SHP77 (cell line): ENCODE results near the gene UGT1A9.

Experiments used
- DNase-seq, 2 experiments: peaks; one replicate each; lab custom pipeline; 2025; lab: John Stamatoyannopoulos, UW

UGT1A9 gene

GRCh38 chr2:233758849-233759248, 87.2 kb downstream of the UGT1A9 start:
- no peak for DNase-seq

DNA sequence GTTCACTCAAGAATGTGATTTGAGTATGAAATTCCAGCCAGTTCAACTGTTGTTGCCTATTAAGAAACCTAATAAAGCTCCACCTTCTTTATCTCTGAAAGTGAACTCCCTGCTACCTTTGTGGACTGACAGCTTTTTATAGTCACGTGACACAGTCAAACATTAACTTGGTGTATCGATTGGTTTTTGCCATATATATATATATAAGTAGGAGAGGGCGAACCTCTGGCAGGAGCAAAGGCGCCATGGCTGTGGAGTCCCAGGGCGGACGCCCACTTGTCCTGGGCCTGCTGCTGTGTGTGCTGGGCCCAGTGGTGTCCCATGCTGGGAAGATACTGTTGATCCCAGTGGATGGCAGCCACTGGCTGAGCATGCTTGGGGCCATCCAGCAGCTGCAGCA, 88.3 kb downstream of the UGT1A9 start, which contains the start of gene UGT1A1:
Gene UGT1A1, plus strand, starts transcription at position 228 of the 400 bp plus-strand sequence. Its CDS starts 18 bp downstream, at position 246.
- no peak for DNase-seq

DNA sequence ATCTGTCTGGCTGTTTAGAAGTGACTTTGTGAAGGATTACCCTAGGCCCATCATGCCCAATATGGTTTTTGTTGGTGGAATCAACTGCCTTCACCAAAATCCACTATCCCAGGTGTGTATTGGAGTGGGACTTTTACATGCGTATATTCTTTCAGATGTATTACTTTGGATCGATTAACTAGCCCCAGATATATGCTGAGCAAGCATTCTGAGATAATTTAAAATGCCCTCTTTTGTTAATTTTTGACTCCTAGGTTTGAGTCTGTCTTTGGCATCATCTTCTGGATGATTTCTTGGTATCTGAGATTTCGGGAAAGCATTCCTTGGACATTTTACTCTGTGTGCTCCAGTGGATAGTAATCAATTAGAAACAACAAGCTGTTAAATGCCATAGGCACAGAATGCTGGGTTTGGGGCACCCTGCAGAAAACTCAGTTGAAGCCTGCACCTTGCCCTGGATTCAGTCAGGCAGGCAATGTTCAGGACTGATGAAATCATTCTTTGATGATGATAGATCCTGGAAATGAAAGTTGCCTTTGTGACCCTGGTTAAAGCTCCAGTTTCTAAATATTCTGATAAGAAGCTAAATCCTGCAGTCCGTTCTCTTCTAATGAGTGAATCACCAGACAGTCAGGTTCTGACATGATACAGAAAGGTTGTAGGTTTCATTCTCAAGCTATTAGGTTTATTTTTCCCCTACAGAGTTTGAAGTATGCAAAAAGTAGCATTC, 89.5 kb downstream of the UGT1A9 start:
- DNase-seq, result no peak

- DNase-seq, result no peak
Measured at GRCh38 chr2:233764264-233764663, 92.6 kb downstream of the UGT1A9 start.

DNA sequence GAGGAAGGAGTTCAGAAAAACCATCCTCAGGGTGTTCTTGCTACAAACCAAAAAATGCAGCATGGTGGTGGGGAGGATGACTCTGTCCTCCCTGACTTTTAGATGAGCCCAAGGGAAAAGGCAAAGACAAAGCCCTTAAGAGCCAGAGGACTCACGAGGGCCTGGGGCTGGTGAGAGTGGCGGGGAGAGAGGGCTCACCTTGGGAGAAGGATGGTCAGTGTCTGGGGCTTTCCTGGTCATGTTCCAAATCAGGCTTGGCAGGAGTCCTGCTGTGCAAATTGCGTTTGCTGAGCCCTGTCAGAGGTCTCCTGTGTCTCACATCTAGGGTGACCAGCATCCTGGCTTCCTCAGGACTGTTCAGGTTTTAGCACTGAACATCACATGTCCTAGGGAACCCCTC, 93.1 kb downstream of the UGT1A9 start:
- no peak for DNase-seq

GRCh38 chr2:233766416-233766815, 94.7 kb downstream of the UGT1A9 start:
- no peak for DNase-seq

DNA sequence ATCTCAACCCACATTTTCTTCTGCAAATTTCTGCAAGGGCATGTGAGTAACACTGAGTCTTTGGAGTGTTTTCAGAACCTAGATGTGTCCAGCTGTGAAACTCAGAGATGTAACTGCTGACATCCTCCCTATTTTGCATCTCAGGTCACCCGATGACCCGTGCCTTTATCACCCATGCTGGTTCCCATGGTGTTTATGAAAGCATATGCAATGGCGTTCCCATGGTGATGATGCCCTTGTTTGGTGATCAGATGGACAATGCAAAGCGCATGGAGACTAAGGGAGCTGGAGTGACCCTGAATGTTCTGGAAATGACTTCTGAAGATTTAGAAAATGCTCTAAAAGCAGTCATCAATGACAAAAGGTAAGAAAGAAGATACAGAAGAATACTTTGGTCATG, 96.4 kb downstream of the UGT1A9 start:
- DNase-seq, result no peak

GRCh38 chr2:233769260-233769659, 97.6 kb downstream of the UGT1A9 start:
- DNase-seq, result no peak

DNA sequence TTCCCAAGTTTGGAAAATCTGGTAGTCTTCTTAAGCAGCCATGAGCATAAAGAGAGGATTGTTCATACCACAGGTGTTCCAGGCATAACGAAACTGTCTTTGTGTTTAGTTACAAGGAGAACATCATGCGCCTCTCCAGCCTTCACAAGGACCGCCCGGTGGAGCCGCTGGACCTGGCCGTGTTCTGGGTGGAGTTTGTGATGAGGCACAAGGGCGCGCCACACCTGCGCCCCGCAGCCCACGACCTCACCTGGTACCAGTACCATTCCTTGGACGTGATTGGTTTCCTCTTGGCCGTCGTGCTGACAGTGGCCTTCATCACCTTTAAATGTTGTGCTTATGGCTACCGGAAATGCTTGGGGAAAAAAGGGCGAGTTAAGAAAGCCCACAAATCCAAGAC, 100.5 kb downstream of the UGT1A9 start:
- DNase-seq, result no peak

DNA sequence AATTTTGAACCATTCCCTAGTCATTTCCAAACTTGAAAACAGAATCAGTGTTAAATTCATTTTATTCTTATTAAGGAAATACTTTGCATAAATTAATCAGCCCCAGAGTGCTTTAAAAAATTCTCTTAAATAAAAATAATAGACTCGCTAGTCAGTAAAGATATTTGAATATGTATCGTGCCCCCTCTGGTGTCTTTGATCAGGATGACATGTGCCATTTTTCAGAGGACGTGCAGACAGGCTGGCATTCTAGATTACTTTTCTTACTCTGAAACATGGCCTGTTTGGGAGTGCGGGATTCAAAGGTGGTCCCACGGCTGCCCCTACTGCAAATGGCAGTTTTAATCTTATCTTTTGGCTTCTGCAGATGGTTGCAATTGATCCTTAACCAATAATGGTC, 100.9 kb downstream of the UGT1A9 start:
- DNase-seq, result no peak

DNA sequence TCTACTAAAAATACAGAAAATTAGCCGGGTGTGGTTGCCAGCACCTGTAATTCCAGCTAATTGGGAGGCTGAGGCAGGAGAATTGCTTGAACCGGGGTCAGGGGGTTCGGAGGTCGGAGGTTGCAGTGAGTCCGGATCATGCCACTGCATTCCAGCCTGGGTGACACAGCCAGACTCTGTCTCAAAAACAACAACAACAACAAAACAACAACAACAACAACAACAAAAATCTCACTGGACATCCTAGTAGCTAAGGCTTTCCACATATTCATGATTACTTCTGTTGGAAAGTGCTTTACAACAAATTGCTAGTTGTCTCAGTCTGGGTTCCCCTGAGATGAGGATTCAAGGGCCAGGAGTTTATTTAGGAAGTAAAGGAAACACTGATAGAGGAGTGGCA, 102.2 kb downstream of the UGT1A9 start:
- no peak for DNase-seq

- no peak for DNase-seq
Measured at GRCh38 chr2:233775414-233775813, 103.7 kb downstream of the UGT1A9 start.

DNA sequence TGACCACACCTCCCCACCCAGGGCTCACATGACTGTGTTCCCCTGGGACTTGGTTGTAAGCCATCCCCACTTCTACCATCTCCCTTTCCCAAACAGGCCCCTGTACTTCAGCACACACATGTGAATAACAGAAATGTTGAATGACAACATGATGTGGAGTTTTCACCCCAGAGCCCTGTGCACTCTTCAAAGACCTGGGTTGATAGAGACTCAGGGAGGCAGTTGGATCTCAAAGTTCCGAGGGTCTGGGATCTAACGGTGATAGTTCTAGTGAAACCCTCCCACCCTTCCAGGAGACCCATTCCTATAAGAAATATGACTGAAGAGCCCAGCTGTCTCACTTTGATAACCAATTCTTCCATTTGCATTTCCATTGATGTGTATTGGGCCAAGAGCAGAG, 106.3 kb downstream of the UGT1A9 start, which contains the start of gene MROH2A:
Gene MROH2A, plus strand, starts transcription at position 301 of the 400 bp plus-strand sequence. CDS start 1,029 bp downstream, outside the sequence.
- no peak for DNase-seq

GRCh38 chr2:233779722-233780121, 108.0 kb downstream of the UGT1A9 start:
- DNase-seq, result no peak

DNA sequence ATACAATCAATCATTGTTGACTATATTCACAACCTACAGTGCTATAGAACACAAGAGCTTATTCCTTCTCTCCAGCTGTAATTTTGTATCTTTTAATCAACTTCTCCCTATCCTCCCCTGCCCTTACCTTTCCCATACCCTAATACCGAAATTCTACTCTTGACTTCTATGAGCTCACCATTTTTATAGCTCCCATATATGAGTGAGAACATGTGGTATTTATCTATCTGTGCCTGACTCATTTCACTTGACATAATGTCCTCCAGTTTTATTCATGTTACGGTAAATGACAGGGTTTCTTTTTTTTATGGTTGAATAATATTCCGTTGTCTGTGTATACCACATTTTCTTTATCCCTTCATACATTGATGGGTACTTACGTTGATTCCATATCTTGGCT, 109.1 kb downstream of the UGT1A9 start:
- no peak for DNase-seq

DNA sequence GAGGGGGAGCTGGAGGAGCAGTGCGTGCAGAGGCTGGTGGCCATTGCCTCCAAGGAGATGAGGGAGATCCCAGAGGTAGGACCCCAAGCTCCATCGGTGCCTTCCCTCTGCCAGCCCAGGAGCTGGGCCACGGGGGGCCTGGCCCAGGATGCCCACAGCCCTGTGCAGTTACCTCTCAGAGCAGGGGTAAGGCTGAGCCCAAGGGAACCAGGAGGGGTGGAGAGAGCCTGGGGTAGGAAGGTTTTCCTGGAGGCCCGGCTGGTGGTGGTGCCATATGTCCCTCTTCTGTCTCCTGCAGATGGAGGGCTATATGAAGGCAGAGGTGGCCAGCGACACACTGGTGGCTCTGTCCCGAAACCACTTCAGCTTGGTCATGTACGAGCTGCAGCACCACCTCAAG, 117.9 kb downstream of the UGT1A9 start:
- DNase-seq, result no peak

DNA sequence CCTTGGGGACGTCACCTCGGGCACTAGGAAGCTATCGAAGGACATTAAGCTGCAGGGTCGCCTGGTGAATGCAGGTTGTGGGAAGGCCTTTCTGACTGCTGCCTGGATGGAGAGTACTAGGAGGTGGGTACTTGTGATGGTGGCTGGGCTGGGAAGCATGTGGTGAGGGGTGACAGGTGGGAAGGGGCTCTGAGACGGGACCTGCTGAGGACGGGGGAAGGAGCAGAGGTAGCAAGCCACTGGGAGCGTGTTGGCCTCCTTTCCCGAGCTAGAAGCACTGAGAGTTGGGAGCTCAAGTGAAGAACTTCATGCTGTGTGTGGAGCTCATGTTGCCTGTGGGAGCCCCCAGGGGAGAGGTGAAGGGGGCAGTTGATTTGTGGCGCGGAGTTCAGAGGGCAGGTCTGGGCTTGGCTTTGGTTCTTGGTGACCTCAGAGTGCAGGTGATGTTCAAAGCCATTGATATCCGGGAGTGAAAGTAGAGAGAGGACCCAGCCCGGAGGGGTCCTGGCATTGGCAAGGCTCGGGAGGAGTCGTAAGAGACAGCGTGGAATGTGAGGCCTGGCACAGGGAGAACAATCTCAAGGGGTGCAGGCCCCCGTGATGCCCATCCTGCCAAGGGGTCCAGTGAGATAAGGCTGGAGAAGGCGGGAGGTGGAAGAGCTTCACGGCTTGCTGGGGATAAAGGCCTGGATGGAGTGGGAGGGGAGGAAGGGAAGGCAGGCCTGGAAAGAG, 119.6 kb downstream of the UGT1A9 start:
- DNase-seq, result no peak

DNA sequence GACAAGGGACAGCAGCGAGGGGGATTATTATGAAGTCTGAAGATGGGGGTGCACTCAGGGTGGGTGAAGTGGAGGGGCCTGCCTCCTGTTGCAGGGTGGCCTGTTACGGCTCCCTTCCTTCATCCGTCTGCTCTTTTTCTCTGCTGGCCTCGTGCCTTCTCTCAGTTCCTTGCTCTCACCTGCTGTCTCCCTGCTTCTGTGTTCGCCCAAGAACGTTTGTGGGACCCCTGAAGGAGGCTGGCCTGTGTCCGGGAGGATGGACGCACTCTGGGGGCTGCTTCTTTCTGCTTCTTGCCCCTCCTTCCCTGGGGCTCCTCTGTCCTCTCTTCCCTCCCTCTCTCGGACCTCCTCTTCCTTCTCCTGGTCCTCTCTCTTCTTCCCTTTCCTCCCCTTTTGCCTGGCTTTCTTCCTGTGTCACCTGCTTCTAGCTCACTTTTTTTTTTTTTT, 120.2 kb downstream of the UGT1A9 start:
- no peak for DNase-seq

GRCh38 chr2:233792720-233793119, 121.0 kb downstream of the UGT1A9 start:
- DNase-seq, result no peak

DNA sequence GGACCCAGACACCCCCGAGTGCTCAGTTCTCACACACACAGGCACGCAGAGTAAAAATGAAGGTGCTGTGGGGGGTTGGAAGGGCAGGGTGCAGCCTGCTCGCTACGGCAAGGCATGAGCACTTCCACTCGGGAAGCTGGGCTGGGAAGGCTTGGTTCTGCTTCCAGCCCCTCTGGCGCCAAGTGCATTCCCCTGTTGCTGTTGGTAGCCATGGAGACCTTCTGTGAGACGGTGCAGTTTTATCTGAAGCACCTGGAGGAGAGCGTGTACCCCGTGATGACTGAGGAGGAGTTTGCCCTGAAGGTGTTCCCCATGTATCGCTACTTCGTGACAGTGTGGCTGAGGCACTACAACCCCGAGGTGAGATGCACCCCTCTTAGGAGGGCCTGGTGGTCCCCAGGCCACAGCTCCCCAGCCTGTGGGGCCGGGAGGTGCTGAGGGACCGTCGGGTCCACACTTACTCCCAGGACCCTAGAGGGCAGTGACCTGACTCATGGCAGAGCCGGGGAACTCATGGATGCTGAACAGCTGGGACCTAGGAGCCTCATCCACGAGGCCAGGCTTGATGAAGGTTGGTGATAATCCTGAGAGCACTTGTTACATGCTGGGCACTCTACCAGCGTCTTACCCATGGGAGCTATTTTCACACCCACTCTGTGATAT, 121.9 kb downstream of the UGT1A9 start:
- no peak for DNase-seq

GRCh38 chr2:233794128-233794658, 122.5 kb downstream of the UGT1A9 start:
- no peak for DNase-seq

GRCh38 chr2:233795735-233796171, 124.1 kb downstream of the UGT1A9 start:
- DNase-seq, result no peak
